Midbrain (tissue), 1 donor: Measurements from ENCODE around the gene AP5Z1.

Experiments used
- DNase-seq: peaks from one replicate; lab custom pipeline; 2025; lab: John Stamatoyannopoulos, UW

AP5Z1 gene

DNA sequence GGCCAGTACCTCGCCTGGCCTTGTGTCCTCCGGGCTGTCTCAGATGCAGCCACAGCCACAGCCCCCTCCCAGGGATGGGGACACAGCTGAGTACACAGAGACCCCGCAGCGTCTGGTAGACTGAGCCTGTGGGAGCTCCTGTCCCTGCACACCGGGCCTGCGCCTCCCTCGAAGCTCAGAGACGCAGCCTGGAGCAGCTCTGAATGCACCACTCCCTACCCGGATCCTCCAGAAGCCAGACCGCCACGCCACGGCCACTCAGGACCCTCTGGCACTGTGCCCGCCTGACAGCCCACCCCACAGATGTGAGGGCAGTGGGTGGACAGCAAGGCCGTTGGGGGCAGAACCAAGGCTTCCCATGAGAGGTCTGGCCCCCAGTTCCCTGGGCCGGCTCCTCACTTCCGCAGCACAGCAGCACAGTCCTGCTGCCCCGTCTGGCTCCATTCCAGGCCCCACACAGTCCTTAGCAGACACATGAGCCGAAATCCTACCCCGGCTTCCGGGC is 45.6 kb downstream of the AP5Z1 start:
- no peak for DNase-seq

DNA sequence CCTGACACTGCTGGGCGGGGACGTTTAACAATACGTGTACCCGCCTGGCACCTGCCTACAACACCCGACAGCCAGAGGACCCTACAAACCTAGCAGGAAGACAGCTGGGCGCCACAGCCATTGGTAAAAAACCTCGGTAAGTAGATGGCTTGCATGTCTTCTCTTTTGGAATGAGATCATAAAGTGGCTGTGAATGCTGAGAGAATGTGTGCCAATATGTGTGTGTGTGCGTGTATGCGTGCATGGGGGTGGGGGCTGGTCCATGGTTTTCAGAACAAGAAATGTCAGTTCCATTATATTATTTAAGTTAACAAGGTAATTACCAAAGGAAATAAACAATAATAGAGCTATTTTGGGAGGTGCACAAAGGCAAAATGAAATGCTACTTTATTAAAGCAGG is 47.3 kb downstream of the AP5Z1 start:
- DNase-seq, result no peak

DNA sequence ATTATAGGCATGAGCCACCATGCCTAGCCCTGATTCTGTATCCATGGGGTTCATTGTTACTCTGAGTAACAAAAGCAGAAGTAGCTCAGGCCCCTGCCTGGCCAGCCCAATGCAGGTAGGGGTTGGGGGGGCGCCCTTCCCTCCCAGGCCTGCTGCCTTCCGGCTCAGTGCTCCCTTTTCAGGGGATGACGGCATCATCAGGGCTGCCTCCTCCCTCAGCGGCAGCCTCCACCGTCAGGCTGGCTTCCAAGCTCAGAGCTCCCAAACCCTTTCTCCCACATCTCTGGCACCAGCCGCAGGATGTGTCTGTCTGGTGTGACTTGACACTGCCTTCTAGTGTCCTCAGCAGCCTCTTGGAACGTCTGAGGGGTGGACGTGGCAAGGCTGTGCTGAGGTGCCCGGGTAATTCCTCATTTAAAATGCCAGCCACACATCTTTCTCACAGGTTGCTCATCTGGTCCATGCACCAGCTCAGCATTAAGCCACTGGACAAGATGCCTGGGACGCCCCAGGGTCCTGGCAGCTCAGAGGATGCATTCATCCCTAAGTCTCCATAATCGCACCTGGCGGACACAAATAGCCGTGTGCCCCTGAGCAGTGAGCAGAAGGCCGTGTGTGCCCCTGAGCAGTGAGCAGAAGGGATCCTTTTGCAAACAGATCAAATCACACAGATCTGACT is 48.2 kb downstream of the AP5Z1 start:
- no peak for DNase-seq

DNA sequence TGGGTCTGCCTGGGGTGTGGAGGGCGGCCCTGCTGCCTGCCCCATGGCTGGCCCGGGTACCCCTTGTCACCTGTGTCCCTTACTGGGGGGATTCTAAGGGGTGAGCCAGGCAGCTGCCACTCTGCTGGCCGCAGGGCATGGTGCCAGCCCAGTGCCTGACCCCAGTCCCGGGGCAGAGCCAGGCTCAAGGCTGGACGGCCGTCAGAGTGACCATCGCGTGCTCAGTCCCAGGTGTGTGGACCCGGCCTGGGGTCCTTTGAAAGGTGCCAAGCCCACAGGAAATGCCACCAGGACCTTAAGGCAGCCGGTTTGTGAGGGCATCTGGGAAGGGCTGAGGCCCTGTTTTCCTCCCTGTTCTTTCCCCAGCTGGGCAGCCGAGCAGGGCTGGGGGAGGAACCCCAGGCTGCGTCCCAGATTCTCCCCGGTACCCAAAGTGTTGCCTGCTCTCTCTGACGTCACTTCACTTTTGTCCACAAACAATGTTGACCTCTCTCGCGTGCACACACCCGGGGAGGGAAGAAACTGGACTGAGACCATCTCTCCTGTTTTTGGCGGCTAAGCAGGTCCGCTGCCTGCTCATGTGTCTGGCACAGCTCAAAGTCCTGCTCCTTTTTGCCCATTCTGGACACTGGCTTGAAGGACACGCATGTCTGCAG is 48.8 kb downstream of the AP5Z1 start:
- no peak for DNase-seq

DNA sequence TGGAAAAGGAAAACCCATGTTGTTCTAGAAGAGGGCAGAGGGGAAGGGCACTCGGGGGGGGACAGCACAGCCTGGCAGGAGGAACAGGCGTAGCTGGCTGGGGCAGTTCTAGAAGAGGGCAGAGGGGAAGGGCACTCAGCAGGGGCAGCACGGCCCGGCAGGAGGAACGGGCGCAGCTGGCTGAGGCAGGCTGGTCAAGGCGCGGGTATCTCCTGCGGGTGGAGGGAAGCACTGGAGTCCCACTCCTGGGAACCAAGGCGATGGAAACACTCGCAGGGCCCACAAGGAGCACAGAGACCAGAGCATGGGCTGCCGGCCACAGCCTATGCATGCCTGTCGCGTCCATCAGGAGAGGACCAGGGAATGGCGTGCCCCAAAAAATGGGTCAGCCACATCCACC is 49.7 kb downstream of the AP5Z1 start:
- no peak for DNase-seq

DNA sequence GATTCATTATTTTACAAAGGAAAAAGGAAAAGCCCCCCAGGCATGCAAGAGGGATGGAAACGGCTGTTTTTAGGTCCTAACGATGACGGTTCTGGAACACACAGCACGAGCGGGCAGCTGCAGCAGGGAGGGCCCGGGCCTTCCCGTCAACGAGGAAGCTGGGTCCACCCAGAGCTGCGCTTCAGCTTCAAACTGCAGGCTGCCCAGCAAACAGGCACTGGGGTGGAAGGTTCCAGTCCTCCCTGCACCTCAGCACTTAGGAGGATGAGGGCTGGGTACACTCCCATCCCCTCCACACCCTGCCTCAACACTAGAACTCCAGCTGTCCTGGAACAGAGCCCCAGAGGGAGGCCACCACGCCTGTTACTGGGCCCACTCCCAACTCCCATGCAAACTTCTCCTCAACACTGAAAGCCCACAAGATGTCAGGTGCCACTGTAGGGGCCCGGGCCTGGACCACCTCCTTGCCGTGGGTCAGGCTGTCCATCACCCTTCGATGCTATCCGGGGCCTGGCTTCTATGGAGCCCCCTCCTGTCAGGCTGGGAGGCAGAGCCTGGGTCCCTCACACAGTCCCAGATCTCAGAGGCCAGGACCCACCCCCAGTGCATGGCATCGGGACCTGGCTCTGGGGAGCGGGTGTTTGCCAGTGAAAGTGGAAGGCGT is 53.4 kb downstream of the AP5Z1 start:
- DNase-seq, result no peak

DNA sequence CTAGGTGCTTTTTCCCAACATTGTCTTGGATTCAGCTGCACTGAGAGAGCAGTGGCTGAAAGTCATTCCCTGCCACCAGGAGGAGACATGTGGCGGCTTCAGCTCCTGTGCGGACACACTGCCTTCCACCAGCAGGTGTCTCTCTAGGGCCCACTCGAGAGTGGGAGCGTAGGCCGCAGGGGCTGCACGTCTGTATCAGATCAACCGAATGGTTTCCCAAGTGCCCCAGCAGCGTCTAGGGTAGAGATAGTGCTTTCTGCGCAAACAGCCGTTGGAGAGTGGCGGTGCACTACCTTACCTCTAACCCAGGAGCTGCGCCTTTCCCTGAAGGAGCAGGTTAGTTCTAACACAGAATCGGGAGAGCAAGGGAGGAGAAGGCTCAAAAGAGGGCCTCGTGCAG is 54.8 kb downstream of the AP5Z1 start:
- peak; percentile 60 for DNase-seq

DNA sequence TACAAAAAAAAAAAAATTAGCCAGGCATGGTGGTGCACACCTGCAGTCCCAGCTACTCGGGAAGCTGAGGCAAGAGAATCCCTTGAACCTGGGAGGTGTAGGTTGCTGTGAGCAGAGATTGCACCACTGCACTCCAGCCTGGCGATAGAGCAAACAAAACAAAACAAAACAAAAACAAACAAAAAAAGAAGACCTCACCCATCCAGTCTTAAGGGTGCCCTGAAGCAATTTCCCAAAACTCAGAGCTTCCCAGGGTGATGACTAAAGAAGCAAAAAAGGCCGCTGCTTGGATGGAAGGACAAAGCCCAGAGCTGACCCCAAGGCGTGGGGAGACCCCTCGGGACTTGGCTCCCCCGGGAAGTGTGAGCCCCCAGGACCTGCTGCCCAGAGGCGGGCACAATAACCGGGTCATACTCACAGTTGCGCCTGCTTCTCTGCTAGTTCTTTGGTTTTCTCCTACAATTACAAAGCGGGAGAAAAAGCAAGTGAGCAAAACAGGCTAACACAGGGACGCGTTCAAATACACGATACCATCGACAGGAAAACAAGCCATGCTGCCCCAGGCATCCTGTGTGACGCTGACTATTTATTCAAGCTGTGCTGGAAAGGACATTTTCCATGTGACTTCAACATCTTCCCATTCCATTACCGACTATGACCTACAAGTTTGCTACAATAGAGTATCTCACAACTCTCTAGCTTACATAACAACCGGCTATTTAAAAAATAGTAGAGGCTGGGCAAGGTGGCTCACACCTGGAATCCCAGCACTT is 56.5 kb downstream of the AP5Z1 start:
- DNase-seq, result no peak

DNA sequence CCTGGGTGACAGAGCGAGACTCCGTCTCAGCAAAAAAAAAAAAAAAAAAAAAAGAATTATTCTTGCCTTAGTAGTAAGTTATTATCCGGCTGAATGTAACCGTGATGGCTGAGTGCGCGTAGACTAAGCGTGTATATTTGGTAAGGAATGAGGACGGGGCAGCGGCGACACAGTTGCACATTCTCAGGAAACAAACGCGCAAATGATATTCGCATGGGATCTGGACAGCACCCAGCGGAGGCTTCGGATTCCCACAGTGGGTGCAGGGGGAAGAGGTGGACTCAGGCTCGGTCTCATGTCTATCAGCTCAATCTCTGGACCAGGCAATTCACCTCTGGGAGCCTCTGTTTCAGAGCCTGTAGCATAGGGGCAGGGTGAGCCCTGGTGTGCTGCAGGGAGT is 57.3 kb downstream of the AP5Z1 start:
- DNase-seq, result no peak

DNA sequence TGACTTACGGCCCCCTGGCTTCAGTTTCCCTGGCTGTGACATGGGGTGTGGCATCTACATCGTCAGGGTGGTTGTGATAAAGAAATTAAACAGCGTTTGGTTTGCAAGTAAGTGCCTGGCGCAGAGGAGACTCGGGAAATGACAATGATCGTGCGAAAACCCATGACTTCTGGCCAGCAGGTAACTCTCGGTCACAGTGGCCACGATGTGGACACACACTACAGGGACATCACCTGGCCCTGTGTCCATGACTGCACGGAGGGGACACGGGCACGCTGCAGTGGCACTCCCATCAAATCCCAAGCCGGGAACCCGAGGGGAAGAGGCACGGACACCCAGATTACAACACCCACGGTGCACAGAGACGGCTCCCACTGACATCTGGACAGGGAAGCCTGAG is 57.8 kb downstream of the AP5Z1 start:
- no peak for DNase-seq

DNA sequence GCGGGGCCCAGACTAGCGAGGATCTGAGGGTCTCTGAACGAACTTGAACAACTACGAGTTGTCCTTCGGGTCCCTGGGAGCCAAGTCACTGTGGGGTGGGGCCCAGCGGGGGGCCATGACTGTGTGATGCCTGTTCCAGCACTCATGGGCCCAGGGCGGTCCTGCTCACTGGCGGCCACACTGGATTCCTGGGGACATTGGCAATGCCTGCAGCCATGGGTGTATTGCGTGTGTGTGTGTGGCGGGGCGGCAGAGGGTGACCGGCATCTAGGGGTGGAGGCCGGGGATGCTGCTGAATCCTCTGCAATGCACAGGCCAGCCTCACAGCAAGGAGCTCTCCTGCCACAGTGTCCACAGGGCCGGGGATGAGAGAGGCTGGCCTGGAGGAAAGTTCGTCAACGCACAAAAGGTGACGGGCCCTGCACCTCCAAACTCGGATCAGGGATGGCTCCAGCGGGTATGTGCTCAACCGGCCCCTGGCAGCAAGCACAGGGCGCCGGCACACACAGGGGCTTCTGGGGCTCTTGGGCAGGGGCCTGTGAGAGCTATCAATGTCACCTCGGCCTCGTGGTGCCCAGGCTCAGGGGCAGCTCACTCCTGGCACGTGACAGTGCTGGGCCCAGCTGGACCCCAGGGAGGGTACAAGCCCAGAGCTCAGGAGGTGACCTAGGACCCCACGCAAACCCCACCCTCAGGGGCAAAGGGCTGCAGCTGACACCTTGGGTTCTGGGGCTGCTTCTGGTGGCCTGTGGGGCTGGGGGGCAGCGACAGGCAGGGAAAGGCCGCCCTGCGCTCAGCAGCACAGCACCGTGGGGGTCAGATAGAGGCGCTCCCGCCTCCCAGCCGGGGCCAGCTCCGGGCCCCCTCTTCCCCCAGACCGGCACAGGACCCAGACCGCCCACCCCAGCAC is 58.5 kb downstream of the AP5Z1 start:
- DNase-seq, result no peak

DNA sequence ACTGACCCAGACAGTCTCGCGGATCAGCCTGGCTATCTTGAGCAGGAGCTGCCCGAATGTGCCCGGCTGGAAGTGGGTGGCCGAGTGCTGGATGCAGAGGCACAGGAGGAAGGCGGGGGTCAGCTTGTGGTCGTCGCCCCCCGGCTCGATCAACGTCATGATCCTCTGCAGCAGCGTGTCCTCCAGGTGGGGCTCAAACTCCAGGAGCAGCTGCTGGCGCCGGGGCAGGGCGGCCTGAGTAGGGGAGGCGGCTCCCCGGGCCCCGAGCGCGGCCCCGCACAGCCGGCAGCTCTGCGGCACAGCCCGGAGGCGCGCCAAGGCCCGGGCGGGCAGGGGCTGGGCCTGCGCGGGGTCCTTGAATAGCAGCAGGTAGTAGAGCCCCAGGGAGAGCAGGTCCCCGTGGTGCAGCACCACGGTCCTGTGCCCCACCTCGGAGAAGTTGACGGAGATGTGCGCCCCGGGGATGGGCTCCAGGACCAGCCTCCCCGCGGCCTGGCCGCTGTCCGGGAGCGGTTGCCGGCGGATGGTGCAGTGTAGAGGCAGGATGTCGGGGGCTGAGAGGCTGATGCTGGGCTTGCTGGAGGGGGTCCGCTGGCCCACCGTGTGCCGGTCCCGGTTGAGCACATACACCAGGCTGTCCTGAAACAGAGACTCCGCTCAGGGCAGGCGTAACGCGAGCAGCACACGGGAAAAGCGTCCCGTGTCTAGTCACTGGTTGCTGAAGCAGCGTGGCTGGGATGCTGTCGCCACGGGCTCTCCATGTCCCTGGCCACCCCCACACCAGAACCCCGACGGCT is 59.4 kb downstream of the AP5Z1 start:
- no peak for DNase-seq

DNA sequence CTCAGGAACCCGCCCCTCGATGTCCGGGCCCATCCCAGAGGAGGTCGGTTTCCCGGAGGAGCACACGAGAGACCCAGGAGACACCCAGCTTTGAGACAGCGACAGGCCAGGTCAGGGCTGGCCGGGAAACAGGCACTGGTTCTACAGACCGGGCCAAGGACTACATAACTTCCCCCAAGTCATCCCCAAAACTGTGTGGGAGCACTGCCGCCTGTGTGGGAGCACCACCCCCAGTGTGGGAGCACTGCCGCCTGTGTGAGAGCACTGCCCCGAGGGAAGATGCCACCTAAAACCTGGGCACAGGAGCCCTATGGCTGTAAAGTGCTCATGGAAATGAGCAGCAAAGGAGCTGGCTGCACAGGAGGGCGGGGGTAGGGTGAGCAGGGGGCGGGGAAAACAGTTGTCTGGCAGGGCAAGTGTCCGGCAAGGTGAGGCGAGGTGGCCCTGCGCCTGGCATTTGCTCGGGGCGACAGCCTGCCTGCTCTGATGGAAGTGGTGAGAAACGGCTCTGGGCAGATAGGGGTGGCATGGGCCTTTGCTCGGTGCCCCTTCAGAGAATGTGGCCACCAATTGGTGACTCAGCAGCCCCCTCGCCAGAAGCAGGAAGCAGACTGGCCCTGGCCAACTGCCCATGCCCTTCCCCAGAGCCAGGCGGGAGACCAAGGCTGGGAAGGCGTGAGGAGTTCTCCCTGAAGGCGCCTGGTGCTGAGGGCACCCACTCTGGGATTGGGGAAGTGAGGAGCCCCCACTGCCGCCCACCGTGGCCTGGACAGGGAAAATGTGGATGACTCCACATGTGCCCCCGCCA is 60.2 kb downstream of the AP5Z1 start:
- DNase-seq, result no peak

DNA sequence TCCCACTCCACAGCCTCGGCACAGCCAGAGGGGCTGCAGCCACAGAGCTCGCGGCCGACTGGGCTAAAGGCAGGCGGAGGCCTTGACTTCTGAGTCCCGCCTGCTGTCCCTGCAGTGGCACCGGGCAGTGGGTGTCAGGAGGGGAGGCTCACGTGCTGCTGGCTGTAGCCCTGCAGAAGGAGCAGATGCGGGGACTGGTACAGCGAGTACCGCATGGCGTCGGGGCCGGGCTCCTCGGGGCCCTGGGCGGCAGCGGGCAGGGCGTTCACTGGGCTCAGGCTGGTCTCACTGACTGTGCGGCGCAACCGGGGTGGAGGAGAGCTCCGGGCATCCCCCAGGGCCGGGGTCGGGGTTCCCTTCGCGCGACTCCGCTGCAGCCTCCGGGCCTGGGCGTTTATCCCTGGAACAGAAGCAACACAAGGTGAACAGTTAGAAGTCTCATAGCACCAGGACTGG is 60.8 kb downstream of the AP5Z1 start:
- DNase-seq, result no peak

DNA sequence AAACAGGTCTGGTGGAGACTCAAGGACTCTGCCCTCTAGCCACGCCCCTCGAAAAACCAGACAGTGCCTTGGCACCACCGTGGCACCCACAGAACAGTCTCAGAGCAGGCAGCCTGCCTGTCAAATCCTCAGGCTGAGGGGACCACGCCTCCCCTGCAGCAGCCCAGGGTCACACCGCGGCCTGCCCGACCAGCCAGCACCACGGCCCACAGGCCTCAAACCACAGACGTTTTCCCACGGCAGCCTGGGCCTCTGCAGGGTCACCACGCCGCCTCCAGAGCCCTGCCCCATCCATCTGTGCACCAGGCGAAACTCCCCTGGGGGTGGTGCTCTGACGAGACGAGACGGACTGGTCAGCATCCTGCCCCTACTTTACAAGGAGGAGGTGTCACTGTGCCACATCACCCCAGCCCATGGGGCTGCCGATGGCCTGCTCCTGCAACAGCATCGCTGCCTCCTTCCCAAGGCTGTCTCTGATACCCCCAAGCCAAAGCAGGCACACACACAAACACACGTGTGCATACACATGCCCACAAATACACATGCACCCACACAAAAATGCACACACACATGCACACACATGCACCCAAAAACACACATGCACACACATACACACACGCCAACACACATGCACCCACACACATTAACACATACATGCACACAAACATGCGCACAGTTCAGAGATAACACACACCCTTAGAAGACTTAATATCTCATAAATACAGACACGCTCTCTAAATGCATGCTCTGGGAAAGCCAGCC is 61.8 kb downstream of the AP5Z1 start:
- DNase-seq, result no peak

DNA sequence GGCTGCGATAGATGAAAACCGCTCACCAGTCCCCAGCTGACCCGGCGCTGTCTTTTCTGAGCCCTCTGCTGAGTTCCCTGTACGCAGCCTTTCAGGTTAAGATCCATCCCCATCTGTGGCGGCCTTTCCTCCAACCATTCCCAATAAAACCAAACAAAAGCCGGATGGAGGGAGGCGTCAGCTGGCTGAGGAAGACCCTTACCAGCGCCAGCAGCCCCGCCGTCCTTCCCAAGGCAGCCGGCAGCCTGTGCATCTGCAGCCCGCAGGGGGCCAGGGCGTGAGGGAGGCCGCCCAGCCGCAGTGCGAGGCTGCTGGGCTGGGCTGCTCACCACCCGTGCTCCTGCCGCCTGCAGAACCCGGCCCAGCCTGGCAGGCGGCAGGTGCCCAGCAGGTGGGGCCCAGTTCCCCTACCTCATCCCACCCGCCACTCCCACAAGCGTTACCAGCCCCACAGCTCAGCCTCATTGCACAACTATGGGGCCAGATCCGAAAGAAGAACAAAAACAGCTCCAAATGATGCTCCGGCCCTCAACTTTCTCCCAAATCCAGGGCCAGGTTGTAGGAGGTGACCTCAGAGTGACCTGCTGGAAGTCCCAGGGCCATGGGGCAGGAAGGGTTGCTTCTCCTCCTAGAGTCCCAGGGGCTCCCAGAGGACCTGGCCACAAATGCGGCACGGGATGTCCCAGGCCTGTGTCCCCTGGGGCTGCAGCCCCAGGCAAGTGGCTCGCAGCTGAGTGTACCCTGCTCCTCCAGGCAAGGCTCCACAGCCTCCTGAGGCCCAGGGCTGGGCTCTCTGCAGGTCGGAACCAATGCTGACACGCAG is 62.6 kb downstream of the AP5Z1 start:
- no peak for DNase-seq

DNA sequence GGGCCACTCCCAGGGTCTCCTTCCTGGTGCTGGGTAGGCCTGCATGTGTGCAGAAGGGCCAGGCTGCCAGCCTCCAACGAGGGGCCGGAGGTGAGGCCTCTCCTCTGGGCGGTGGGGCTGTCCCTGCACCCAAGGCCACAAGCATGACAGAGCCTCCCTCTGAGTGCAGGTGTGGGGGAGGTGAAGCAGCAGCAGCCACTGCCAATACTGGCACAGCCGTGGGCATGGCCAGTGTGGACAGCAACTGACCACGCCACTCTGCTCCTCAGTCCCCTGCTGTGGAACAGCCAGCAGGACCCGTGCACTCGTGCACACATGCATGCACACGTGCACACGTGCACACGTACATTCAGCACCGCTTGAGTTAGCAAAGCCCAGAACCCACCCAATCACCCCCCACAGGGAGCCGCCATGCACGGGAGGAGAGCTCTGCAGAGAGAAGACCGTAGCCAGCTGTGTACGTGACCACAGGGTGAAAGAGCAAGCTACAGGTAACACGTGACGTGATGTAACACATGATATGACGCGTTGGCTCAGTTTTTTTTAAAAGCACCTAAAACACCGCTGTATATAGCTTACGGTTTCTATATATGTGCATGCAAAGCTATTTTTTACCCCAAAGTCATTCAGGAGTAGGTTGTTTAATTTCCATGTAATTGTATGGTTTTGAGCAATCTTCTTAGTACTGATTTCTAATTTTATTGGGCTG is 63.4 kb downstream of the AP5Z1 start:
- no peak for DNase-seq
